BLaER1 (cell line): Measurements from ENCODE around the gene UGT1A8.

ENCODE experiments used
- H3K27ac ChIP-seq: shearing (Covaris generic); formaldehyde crosslinking; 2 replicates; pipeline ENCODE4 v1.8.1; 2022
- H3K27me3 ChIP-seq: shearing (Covaris generic); formaldehyde crosslinking; 2 replicates; pipeline ENCODE4 v1.8.1; 2022
- H3K36me3 ChIP-seq: shearing (Covaris generic); formaldehyde crosslinking; 2 replicates; pipeline ENCODE4 v1.8.1; 2022
- H3K4me1 ChIP-seq: shearing (Covaris generic); formaldehyde crosslinking; 2 replicates; pipeline ENCODE4 v1.8.1; 2022
- H3K4me2 ChIP-seq: shearing (Covaris generic); formaldehyde crosslinking; 2 replicates; pipeline ENCODE4 v1.8.1; 2022
- H3K4me3 ChIP-seq: shearing (Covaris generic); formaldehyde crosslinking; 2 replicates; pipeline ENCODE4 v1.8.1; 2022
- H3K9ac ChIP-seq: shearing (Covaris generic); formaldehyde crosslinking; 2 replicates; pipeline ENCODE4 v1.8.1; 2022
- H3K9me3 ChIP-seq: shearing (Covaris generic); formaldehyde crosslinking; 2 replicates; pipeline ENCODE4 v1.8.1; 2022
- H4K20me1 ChIP-seq: shearing (Covaris generic); formaldehyde crosslinking; 2 replicates; pipeline ENCODE4 v1.8.1; 2022
- Cebpa-rat ChIP-seq: shearing (Covaris generic); IDR thresholded peaks from 2 replicates; pipeline ENCODE4 v1.8.1; 2022

The UGT1A8 gene

GRCh38 chr2:233663911-233664310 lies 46.5 kb downstream of the UGT1A8 start:
- no peaks in the 10 kb centered on the region for H4K20me1 ChIP-seq
- no peaks in the 10 kb centered on the region for H3K4me1 ChIP-seq
- no peak overlapping the region for H3K27ac ChIP-seq
- H3K27me3 ChIP-seq: no peaks in the 10 kb centered on the region
- no peak for TF ChIP-seq Cebpa-rat
- no peak overlapping the region for H3K4me2 ChIP-seq
- H3K4me3 ChIP-seq: no peak overlapping the region
- no peaks in the 10 kb centered on the region; the same call in 1 of the 2 replicates for H3K9me3 ChIP-seq
- H3K9ac ChIP-seq: no peak overlapping the region
- no peaks in the 10 kb centered on the region for H3K36me3 ChIP-seq

DNA sequence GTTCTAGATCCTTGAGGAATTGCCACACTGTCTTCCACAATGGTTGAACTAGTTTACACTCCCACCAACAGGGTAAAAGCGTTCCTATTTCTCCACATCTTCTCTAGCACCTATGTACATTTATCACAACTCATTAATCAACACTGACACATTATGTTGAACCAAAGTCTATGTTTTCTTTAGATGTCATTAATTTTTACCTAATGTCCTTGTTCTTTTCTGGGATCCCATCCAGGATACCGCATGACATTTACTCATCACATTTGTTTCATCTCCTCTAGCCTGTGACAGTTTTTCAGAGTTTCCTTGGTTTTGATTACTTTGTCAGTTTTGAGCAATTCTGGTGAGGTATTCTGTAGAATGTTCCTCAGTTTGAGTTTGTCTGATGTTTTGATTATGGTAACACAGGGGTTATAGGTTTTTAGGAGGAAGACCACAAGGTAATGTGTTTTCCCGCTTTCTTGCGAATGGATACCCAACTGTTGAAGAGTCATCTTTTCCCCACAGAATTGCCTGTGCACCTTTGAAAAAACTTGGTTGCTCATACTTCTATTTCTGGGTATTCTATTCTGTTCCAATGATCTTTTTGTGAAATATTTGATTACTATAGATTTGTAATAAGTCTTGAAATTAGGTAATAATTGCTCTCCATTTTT lies 51.3 kb downstream of the UGT1A8 start:
- Histone ChIP-seq H3K9me3 (no peaks in the 10 kb centered on the region; the same call in 1 of the 2 replicates), H3K4me3 (no peak overlapping the region), H3K4me2 (no peak overlapping the region), H3K36me3 (no peaks in the 10 kb centered on the region), H3K27me3 (no peaks in the 10 kb centered on the region), H3K27ac (no peak overlapping the region), H3K9ac (no peak overlapping the region), H4K20me1 (no peaks in the 10 kb centered on the region), H3K4me1 (no peaks in the 10 kb centered on the region)
- TF ChIP-seq Cebpa-rat: no peak

DNA sequence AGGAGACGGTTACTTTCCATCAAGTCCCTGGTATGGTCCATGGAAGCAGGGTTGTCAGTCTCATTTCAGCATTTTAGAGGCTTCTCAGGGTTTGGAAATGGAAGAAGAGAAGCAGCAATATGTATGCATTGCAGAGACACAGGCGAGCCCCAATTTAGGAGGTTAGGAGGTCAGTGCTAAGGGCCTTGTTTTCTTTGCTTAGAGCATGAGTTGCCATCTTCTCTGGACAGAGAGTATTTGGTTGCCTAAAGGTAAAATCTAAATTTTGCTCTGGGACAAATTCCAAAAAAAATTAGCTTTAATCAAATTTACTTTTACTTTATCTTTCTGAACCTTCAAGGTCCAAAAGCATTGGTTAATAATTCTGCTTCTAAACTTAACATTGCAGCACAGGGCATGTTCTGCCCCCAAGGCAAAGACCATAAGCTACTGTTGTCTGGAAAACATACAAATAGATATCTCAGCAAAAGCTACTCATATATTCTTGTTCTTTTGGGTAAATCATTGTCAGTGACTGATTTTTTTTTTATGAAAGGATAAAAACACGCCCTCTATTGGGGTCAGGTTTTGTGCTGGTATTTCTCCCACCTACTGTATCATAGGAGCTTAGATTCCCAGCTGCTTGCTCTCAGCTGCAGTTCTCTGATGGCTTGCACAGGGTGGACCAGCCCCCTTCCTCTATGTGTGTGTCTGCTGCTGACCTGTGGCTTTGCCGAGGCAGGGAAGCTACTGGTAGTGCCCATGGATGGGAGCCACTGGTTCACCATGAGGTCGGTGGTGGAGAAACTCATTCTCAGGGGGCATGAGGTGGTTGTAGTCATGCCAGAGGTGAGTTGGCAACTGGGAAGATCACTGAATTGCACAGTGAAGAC lies 54.1 kb downstream of the UGT1A8 start, which contains the start of gene UGT1A9:
TSS of gene UGT1A9 (plus strand) at position 609 of the 872 bp plus-strand sequence. CDS start at position 646, 37 bp downstream.
- no peak for TF ChIP-seq Cebpa-rat
- H3K9ac ChIP-seq: no peak within 1 kb of the TSS
- H4K20me1 ChIP-seq: no peaks in the 10 kb centered on the region
- no peak within 1 kb of the TSS for H3K4me2 ChIP-seq
- H3K36me3 ChIP-seq: no peaks in the 10 kb centered on the region
- H3K27me3 ChIP-seq: no peaks in the 10 kb centered on the region
- no peak within 1 kb of the TSS for H3K27ac ChIP-seq
- H3K4me3 ChIP-seq: no peak within 1 kb of the TSS
- no peaks in the 10 kb centered on the region for H3K4me1 ChIP-seq
- H3K9me3 ChIP-seq: no peaks in the 10 kb centered on the region

- no peak for TF ChIP-seq Cebpa-rat
- Histone ChIP-seq H3K9ac (no peak overlapping the region), H3K4me3 (no peak overlapping the region), H3K36me3 (no peaks in the 10 kb centered on the region), H3K27ac (no peak overlapping the region), H3K4me2 (no peak overlapping the region), H3K4me1 (no peaks in the 10 kb centered on the region), H4K20me1 (no peaks in the 10 kb centered on the region), H3K27me3 (no peaks in the 10 kb centered on the region), H3K9me3 (no peaks in the 10 kb centered on the region)
Measured at GRCh38 chr2:233672886-233673285, 55.5 kb downstream of the UGT1A8 start.

DNA sequence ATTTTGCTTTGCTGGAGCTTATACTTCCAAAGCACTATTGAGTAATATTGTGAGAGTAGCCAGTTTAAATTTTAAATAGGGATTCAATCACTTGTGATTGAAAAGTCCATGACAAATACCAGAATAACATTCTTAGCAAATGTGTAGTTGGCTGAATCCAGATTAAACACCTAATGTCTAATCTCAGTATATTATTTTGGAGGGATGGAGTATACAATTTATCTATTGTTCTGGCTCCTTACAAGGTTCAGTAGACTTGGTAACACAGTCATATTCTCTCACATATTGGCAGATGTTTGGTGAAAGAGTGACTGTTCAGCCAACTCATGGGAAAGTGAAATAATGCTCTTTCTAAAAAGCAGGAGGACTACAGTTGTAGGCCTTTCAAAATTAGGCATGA lies 56.5 kb downstream of the UGT1A8 start:
- TF ChIP-seq Cebpa-rat: no peak
- no peaks in the 10 kb centered on the region for H4K20me1 ChIP-seq
- no peak overlapping the region for H3K9ac ChIP-seq
- no peaks in the 10 kb centered on the region for H3K4me1 ChIP-seq
- H3K27ac ChIP-seq: no peak overlapping the region
- H3K4me2 ChIP-seq: no peak overlapping the region
- H3K4me3 ChIP-seq: no peak overlapping the region
- no peaks in the 10 kb centered on the region for H3K27me3 ChIP-seq
- no peaks in the 10 kb centered on the region for H3K36me3 ChIP-seq
- no peaks in the 10 kb centered on the region for H3K9me3 ChIP-seq

GRCh38 chr2:233674314-233674713 lies 56.9 kb downstream of the UGT1A8 start:
- H4K20me1 ChIP-seq: no peaks in the 10 kb centered on the region
- no peak overlapping the region for H3K4me2 ChIP-seq
- no peak overlapping the region for H3K4me3 ChIP-seq
- no peak overlapping the region for H3K9ac ChIP-seq
- H3K4me1 ChIP-seq: no peaks in the 10 kb centered on the region
- no peaks in the 10 kb centered on the region for H3K27me3 ChIP-seq
- no peak for TF ChIP-seq Cebpa-rat
- no peaks in the 10 kb centered on the region for H3K36me3 ChIP-seq
- no peaks in the 10 kb centered on the region for H3K9me3 ChIP-seq
- H3K27ac ChIP-seq: no peak overlapping the region

DNA sequence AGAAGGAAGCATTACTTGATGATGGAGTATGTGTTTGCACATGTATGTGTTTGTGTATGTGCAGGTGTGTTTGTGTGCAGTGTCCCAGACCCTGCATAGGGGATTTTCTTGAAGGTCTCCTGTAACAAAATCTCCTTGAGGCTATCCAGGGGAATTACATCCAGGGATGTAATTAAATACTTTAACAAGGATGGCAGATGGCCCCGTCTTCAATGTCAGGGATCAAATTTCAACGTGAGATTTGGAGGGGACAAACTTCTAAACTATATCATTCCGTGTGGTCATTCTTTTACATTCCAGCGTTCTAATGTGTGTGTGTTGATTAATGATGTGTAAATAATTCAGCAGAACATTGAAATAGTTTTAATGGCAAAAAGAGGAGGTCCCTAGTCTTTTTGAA lies 57.6 kb downstream of the UGT1A8 start:
- Histone ChIP-seq H3K36me3 (no peaks in the 10 kb centered on the region), H4K20me1 (no peaks in the 10 kb centered on the region), H3K27me3 (no peaks in the 10 kb centered on the region), H3K4me1 (no peaks in the 10 kb centered on the region), H3K9me3 (no peaks in the 10 kb centered on the region), H3K9ac (no peak overlapping the region), H3K4me2 (no peak overlapping the region), H3K4me3 (no peak overlapping the region), H3K27ac (no peak overlapping the region)
- no peak for TF ChIP-seq Cebpa-rat

DNA sequence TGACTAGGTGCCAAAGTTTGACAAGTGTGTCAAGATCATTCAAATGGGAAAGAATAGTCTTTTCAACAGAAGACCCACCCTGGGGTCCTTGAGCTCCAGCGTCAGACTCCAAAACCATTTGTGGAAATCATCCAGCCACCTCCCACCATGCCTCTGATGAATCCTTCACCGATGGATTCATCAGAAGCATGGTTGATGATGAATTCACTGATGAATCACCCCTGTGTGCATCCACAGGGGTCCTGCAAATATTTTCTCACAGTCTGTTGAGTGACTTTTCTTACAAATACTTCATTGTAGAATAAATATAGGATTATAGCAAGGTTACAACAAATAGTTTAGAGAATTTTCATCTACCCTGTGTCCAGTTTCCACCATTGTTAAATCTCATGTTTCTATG lies 58.6 kb downstream of the UGT1A8 start:
- Histone ChIP-seq H3K9ac (no peak overlapping the region), H4K20me1 (no peaks in the 10 kb centered on the region), H3K36me3 (no peaks in the 10 kb centered on the region), H3K27ac (no peak overlapping the region), H3K4me3 (no peak overlapping the region), H3K4me1 (no peaks in the 10 kb centered on the region), H3K27me3 (no peaks in the 10 kb centered on the region), H3K4me2 (no peak overlapping the region), H3K9me3 (no peaks in the 10 kb centered on the region)
- TF ChIP-seq Cebpa-rat: no peak

- no peak for TF ChIP-seq Cebpa-rat
- no peaks in the 10 kb centered on the region for H3K27me3 ChIP-seq
- H3K4me2 ChIP-seq: no peak overlapping the region
- H3K36me3 ChIP-seq: no peaks in the 10 kb centered on the region
- H4K20me1 ChIP-seq: no peaks in the 10 kb centered on the region
- H3K27ac ChIP-seq: no peak overlapping the region
- H3K9ac ChIP-seq: no peak overlapping the region
- H3K4me1 ChIP-seq: peaks cover 13% of the 10 kb centered on the region
- H3K9me3 ChIP-seq: no peaks in the 10 kb centered on the region
- H3K4me3 ChIP-seq: no peak overlapping the region
Measured at GRCh38 chr2:233679196-233679595, 61.8 kb downstream of the UGT1A8 start.

GRCh38 chr2:233680361-233681045 lies 63.1 kb downstream of the UGT1A8 start:
- TF ChIP-seq Cebpa-rat: no peak
- H3K4me1 ChIP-seq: peaks cover 13% of the 10 kb centered on the region
- H4K20me1 ChIP-seq: no peaks in the 10 kb centered on the region
- no peak overlapping the region for H3K9ac ChIP-seq
- no peaks in the 10 kb centered on the region for H3K36me3 ChIP-seq
- H3K27me3 ChIP-seq: no peaks in the 10 kb centered on the region
- H3K4me3 ChIP-seq: no peak overlapping the region
- H3K27ac ChIP-seq: no peak overlapping the region
- no peak overlapping the region for H3K4me2 ChIP-seq
- H3K9me3 ChIP-seq: no peaks in the 10 kb centered on the region
